Measurements from ENCODE around the gene EDNRA.
"Not testable (repeated sequence)": the region's sequence is repeated elsewhere in the genome, so short reads cannot be mapped to it uniquely, and the experiment has no call there.

EDNRA gene

DNA sequence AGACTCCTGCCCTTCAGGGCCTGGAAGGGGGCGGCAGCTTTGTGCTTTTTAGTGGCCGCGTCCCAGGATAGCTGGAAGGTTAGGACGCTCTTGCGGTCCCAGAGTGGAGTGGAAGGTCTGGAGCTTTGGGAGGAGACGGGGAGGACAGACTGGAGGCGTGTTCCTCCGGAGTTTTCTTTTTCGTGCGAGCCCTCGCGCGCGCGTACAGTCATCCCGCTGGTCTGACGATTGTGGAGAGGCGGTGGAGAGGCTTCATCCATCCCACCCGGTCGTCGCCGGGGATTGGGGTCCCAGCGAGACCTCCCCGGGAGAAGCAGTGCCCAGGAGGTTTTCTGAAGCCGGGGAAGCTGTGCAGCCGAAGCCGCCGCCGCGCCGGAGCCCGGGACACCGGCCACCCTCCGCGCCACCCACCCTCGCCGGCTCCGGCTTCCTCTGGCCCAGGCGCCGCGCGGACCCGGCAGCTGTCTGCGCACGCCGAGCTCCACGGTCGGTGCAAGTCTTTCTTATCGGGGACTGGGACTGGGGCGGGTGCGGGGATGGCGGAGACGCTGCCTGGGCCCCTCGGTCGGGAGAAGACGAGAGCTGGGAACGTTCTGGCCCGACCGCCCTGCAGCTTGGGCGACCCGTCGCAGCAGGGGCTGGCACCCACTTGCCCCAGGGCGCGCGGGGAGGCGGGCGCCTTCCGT lies at the start of gene EDNRA:
EDNRA (plus strand) TSS at position 207 of the 686 bp plus-strand sequence. CDS start 4,585 bp downstream, outside the sequence.
- DNase-seq = no peak

DNA sequence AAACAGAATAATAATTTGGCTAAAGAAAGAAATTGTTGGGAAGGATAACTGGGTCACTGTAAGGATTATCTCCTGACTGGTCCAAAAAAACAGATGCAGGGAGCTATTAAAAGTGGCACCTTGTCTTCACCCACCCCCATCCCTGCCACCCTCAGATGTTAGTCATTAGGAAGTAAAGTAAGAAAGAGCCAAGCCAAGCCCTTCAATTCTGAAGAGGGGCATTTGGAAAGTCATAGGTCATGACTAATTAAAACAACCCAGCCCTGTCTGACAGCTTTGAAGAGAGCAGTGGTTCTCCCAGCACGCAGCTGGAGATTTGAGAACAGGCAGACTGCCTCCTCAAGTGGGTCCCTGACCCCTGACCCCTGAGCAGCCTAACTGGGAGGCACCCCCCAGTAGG lies 46.5 kb upstream of the EDNRA start:
- DNase-seq = not testable (repeated sequence)

DNA sequence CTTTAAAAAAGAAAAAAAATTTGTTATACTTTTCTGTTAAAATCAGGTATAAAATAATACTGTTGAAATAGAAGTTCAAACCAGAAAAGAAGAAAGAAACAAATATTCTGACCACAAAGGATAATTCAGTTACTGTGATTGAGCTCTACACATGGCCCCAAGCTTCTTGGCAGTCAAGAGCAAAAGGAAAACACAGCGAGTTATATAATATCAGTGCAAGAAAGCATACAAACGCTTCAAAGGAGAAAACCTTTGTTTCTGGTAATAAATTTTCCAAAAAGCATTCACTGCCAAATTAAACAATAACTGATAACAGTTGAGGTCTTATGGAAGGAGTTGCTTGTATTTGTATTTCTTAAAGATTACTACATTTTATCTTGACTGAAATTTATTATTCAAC lies 40.5 kb upstream of the EDNRA start:
- no peak for DNase-seq

DNA sequence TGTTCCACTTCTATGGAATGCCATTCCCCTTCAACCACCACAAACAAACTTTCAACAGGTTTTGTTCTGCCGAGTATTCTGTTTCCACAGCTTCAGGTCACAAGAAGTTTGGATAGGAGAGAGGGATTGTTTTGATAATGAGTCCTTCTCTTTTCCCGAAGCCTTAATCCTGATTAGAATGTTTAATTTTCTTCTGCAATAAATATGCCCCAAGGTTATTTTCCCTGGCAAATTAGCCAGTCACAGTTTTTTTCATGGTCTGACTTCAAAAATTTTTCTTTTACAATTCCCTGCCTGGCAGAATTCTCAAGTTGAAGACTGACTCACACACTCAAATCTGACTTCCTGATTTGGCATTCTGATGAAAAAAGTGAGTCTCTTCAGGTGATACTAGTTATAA lies 33.1 kb upstream of the EDNRA start:
- DNase-seq = no peak

DNA sequence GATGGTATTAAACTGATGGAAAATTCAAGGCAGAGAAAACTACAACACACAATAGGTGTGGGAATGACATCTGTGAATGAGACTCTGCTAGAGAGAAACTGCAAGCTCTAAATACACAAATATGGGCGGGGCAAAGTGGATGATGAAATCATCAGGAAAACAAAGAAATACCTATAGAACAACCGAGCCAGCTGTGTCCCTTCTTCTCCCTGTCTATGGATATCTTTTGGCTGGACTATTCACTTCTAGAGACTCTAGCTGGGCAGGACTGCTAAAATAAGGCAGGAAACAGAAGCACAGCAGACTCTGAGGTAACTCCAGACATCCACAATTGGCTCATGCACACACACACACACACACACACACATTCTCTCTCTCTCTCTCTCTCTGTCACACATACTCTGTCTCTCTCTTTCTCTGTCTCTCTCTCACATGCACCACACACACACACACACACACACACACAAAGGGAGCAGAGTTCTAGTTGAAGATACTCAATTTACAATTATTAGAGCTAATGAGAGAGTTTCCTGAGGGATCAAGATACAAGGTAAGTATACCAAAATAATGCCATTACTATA lies 27.2 kb upstream of the EDNRA start:
- DNase-seq = no peak

DNA sequence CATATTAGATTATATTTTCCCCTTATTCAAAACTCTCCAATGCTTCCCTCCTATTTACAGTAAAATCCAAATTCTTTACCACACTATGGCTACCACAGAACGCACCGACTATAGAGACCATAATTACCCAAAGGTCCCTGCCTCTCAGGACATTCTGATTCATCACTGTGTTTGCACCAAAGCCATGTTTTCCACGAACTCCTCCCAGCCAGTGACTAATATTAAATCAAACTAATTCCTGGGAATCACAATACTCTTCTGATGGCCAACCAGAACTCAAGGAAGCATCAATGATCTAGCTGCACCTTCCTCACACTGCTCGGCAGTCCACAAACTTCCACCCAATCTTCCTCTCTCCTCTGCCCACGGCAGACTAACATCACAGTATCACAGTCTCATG lies 24.2 kb upstream of the EDNRA start:
- no peak for DNase-seq

DNA sequence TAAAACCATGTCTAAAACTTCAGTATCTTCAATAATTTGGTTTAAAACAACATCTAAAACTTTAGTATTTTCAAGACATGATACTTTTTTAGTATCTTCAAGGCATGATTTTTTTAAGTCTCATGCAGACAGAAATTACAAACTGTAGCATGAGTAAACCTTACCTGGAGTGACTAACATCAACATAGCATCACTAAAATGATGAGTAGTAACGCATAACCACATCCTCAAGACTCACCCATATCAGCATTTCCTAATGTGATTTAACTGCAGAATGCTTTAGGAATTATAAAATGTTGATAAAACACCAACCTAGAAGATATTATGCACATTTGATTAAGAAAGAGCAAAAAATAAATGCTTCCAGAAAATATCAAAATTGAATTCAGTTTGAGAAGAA lies 19.7 kb upstream of the EDNRA start:
- no peak for DNase-seq

DNA sequence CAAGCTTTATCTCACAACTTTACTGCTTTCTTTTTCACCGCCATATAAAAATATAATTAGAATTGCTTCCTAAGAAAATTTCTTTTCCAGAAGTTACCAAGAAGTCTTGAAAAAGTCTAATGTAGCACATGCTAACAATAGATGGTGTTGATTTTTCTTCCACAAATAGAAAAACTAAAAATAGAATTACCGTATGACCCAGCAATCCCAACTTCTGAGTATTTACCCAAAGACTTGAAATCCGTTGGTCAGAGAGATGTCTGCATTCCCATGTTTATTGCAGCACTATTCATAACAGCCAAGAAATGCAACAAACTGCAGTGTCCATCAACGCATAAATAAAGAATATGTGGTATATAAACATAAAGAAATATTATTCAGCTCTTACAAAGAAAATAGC lies 17.8 kb upstream of the EDNRA start:
- no peak for DNase-seq

DNA sequence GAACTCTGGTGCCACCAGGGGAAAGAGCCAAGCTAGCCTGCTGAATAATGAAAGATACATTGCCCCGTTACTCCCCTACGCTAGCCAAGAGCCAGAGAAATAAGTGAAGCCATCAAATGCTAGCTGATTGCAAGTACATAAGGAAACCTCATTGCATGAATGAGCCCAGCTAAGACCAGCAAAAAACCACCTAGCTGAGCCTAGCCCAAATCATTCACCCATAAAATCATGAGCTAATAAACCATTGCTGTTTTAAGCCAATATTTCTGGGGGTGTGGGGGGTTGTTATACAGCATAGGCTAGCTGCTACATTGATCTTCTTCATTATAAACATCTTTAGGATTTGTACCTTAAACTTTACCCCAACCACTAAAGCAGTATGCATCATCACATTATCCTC lies 15.4 kb upstream of the EDNRA start:
- no peak for DNase-seq

DNA sequence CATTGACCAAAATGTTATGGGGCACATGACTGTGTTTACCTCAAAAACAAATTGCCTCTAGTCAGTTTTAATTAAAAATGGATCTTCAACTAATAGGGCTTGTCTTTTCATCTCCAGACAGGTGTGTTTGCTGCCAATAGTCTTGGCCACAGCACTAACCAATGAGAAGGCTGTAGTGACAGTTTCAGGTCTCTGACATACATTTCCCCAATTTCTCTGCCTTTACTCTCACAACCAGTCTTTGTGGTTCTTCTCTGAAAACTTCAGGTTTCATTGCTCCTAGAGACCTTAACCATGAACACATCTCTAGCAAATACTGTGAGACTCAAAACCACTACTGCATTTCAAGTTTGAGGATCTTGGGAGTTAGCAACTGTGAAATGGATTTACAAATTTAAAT lies 3.5 kb upstream of the EDNRA start:
- no peak for DNase-seq

DNA sequence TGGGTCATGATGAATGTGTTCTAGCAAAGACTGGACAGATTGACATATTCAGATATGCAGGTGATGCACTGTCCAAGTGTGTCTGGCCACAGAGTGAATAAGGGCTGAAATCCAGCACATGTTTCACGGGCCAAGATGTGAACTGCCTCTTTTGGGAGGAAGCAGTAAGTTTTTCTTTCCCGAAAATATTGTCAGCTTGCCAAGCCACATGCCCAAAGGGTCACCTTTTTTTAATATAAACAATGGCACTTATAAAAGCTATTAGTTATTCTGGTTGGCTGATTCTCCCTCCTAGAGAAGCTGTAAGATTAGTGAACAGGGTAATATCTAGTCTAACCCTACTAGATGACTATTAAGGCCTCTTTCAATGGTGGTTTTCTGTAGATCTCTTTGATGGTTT lies 1.5 kb upstream of the EDNRA start:
- no peak for DNase-seq

DNA sequence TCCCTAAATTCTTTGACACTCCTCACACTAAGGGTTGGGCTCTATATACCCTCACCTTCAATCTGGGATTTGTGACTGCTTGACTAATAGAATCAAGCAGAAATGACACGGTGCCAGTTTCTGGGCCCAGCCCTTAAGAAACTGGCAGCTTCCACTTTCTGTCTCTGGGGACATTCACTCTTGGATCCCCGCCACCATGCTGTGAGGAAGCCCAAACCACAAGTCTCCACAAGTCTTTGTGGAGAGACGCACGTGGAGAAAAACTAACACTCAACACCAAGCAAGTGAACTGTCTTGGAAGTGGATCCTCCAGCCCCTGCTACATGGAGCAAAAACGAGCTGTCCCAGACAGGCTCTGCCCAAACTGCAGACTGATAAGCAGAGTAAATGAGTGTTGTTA lies 1.1 kb upstream of the EDNRA start:
- no peak for DNase-seq

DNA sequence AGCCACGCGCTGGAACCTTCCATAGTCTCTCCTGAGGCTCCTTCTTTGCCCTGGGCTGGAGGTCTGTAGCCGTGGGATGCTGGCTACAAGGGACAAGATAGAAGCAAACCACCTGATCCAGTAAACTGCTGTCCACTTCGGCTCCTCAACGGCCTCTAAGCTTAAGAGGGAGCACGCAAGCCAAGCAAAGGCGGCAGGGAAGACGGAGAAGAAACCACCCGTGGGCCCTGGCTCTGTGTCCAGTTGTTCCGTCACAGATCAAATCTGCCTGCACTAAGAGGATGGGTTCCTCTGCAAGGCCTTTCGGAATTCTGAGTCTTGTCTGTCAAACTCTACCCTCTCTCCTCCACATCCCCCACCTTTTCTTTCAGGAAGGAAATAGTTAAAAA lies 401 bp upstream of the EDNRA start:
- DNase-seq = no peak

DNA sequence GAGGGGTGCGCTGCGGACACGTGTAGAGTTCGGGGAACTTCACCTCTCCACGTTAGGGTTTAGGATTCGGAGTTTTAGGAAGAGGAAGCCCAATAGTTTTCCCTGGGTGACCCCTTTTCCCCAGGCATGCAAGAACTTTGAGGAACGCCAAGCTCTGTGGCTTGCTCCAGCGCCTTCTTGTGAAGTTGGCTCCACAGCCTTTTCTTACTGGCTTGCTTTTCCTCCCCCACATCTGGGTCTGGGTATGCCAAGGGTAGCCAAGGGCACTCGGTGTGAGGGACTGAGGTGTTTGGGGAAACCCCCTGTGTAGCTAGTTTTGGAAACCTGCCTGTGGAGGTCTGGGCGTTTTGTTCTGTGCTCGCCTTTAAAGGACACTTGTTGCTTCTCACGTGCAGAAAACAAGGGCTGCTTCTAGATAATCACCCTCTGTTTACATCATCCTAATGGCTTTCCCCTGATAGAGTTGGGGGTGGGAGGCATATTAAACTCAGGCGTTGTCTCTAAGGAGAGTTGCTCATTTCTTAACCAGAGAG lies 746 bp downstream of the EDNRA start:
- DNase-seq = peak; percentile 11

DNA sequence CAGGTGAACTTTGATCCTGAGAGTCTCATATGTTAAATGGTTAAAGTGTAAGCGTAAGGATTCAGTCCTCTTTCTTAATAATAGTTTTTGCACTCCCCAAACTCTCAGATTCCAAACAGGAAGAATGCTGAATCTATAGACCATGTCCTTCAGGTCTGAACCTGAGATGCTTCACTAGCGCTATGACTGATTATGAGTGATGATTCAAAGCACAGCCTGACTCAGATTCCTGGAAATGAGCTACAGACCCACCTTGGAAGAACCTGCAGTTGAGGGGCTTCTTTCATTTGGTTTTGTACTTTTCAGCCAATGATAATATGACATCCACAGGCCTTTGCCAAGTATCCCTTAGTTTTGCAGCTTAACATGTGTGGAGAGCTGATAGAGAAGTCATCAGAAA lies 1.4 kb downstream of the EDNRA start:
- DNase-seq = no peak

DNA sequence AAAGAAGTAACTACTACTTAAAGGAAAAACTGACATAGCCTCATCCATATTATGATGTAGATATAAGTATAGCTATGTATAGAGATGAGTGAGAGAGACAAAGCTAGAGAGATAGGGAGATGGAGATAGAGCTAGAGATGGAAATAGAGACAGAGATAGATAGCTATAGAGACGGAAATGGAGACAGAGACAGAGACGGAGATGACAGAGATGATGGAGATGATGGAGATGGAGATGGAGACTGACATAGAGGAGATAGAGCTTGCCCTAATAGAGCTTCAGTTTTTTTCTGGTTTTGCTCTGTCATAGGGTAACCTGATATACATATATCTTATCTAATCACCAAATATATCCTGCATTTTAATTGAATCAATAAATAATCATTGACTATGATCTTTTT lies 4.3 kb downstream of the EDNRA start:
- DNase-seq = no peak

DNA sequence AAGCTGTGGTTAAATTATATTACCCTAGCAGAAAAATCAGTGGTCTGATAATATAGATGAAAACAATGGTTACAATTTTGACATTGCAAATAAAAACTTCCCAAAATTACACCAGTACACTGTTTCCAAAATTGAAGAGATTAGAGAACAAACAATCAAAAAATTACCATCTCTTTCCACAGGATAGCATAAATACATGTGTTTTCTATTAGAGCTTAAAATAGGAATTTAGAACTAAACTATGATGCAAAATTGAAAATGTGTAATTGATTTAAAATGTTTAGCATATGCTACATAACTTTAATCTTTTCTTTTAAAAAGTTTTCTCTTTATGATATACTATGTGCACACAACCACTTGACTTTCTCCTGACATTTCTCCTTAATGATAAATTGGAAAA lies 6.7 kb downstream of the EDNRA start:
- no peak for DNase-seq

DNA sequence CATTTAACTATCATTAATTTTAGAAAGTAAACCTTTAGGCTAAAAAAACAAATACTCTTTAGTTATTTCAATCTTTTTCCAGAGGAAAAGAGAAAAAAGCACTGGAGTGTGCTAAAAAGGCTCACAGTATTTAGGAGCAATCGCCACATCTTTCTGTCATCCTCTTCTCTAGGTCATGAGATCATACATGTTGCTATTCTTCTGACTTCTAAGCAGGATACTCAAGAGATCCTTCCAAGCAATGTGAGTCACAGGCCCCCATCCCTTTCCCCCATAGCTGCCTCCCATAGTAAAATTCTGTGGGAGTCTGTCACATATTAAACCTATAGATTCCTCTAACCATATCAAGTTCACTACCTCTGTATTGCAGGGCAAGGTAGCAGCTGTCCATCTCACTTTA lies 7.7 kb downstream of the EDNRA start:
- no peak for DNase-seq

DNA sequence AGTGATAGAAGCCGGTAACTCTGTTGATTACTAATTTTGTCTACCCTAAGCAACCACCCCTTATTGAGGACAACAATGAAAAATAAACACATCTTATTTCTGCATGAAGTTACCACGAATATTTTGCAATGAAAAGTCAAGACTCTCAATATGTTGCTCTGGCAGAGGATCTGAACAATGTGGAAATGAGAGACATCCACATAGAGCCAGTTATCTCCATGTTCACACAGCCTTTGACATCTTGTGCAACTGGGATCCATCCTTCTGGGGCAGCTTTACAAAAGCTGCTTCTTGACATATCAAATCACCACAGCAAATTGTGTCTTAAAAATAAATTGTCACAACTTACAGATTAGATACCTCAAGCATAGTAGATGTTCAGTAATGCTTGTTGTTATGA lies 10.2 kb downstream of the EDNRA start:
- no peak for DNase-seq

DNA sequence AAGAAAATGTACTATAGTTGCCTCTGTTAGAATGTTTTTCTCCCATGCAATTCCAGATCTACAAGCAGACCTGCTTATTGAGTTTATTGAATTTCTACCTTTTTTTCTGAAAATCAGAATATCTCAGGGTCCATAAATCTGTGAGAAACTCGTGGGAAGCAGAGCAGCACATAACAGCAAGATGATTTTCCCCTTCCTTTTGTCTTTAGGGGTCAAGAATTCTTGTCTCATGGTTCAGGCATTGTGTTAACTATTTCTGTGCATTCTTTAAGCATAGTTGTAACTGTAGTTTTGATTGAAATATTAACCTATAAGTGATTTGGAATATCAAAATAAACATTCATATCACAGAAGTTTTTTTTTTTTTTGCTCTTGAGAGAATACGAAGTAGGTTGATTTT lies 11.4 kb downstream of the EDNRA start:
- DNase-seq = no peak

DNA sequence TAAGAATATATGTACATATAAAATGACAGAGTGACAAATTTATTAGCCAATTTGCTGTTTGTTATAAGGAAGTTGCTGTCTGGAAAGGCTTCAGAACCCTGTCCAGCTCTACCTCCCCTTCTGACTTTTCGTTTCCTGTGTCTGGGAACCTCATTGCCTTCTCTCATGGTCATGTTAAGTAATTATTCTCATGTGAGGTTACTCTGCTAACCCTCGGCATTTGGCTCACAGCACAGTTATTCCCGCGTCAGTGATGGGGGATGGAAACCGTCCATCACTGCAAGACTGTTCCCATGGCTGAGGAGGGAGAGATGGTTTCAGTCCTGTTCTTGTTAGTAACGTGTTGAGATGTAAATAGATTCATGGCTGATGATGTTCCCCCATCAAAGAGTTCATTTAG lies 11.9 kb downstream of the EDNRA start:
- DNase-seq = no peak

DNA sequence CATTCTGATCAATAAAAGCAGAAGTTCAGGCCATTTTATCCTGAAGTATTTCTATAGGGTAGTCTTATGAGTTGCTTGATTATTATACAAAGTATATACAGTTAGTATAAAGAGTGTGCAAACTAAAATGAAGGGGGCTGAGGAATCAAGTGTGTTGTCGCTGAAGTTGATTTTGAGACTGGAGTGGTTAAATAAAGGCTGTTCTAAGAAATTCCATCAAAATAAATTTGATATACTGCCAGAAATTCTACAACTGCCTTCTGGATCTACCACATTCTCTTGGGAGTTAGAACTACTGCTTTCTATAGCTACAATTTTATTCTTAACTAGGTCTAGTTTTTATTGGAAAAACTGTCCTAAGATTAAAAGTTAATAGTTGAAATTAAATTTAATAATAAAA lies 12.4 kb downstream of the EDNRA start:
- DNase-seq = no peak

DNA sequence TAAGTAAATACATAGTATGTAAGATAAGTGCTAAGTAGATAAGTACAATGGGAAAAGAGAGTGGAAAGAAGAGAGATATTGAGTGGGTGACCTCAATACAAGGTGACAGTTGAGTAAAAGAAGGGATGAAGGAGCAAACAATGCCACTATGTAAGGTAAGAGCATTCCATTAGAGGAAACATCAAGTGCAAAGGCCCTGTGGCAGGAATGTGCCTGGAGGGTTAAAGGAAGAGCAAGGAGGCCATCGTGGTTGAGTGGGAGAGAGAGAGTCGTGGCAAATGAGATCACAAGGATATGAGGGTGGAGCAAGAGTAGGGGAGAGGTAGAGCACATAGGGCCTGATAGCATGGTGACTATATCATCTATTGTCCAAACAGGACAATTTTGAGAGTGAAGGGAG lies 13.4 kb downstream of the EDNRA start:
- DNase-seq = no peak

DNA sequence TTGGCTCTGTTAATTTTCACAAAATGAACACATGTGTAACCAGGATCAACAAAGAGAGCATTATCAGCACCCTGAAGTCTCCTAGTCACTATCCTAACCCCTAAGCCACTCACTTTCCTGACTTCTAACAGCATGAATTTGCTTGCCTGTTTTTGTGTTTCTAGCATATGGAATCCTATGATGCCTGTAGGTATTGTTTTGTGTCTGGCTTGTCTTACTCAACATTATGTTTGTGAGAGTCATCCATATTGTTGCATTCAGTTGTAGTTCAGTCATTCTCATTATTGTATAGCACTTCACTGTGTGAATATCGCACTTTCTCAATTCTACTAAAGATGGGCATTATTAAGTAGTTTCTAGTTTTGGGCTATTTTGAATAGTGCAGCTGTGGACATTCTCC lies 15.6 kb downstream of the EDNRA start:
- no peak for DNase-seq

DNA sequence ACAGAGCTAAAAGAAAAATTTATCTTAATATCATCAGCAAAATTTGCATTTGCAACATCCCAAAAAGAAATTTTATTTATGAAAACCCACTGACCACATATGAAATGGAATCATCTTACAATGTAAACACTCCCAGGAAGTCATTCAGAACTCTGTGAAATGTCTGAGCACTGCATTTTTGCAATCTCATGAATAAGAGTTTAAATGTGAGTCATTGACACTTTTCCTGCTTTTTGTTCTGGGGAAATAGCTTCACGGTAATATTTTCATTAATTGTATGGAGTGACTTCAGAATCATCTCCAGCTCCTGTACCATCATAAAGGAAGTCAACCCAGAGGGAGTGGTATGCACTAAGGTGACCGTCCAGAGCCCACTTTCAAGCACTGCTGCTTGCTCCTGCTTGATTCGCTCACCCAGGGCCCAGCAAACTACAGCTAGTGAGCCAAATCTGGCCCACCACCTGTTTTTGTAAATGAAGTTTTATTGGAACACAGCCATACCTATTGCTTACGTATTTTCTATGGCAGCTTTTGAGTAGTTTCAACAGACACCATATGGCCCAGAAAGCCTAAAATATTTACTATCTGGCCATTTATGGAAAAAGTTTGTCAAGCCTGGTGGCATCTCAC lies 17.2 kb downstream of the EDNRA start:
- no peak for DNase-seq
